HEK293 (cell line): ENCODE results near the gene SLC41A1.

Source experiments
- ZBTB20 ChIP-seq: fragments of 450-650 bp; formaldehyde crosslinking; IDR thresholded peaks from 2 replicates; pipeline ENCODE4 v1.5.1; 2016; ENCODE audit warnings: missing biosample characterization, missing genetic modification characterization
- ZBTB21 ChIP-seq: fragments of 450-650 bp; formaldehyde crosslinking; IDR thresholded peaks from 2 replicates; pipeline ENCODE4 v1.5.1; 2017; ENCODE audit warnings: missing biosample characterization, missing genetic modification characterization
- ZFP37 ChIP-seq: fragments of 450-650 bp; formaldehyde crosslinking; IDR thresholded peaks from 2 replicates; pipeline ENCODE4 v1.5.1; 2016; ENCODE audit warnings: missing biosample characterization, missing genetic modification characterization
- ZNF623 ChIP-seq: fragments of 450-650 bp; formaldehyde crosslinking; IDR thresholded peaks from 2 replicates; pipeline ENCODE4 v1.5.1; 2016; ENCODE audit warnings: missing biosample characterization, missing genetic modification characterization
- ZSCAN23 ChIP-seq: fragments of 450-650 bp; formaldehyde crosslinking; IDR thresholded peaks from 2 replicates; pipeline ENCODE4 v1.5.1; 2016; ENCODE audit warnings: missing biosample characterization, missing genetic modification characterization
- TF ChIP-seq, protein P1 (sequence below): fragments of 450-650 bp; formaldehyde crosslinking; IDR thresholded peaks from 2 replicates; pipeline ENCODE4 v1.5.1; 2016; ENCODE audit warnings: missing biosample characterization, missing genetic modification characterization
- TF ChIP-seq, protein P2 (sequence below): IDR thresholded peaks from 2 replicates; pipeline ENCODE4 v1.6.1; 2011; ENCODE audit warnings: mild to moderate bottlenecking, low read depth, low read length, borderline replicate concordance
- TF ChIP-seq, protein P3 (sequence below): fragments of 450-650 bp; formaldehyde crosslinking; IDR thresholded peaks from 2 replicates; pipeline ENCODE4 v1.5.1; 2016; ENCODE audit warnings: missing biosample characterization, missing genetic modification characterization
- TF ChIP-seq, protein P4 (sequence below): fragments of 450-650 bp; formaldehyde crosslinking; optimal IDR thresholded peaks from 2 replicates; pipeline ENCODE3; 2016; ENCODE audit warnings: missing biosample characterization, mild to moderate bottlenecking, missing genetic modification characterization
- TF ChIP-seq, protein P5 (sequence below): fragments of 450-650 bp; formaldehyde crosslinking; IDR thresholded peaks from 2 replicates; pipeline ENCODE4 v1.5.1; 2016; ENCODE audit warnings: missing biosample characterization, missing genetic modification characterization, low read depth

DNA sequence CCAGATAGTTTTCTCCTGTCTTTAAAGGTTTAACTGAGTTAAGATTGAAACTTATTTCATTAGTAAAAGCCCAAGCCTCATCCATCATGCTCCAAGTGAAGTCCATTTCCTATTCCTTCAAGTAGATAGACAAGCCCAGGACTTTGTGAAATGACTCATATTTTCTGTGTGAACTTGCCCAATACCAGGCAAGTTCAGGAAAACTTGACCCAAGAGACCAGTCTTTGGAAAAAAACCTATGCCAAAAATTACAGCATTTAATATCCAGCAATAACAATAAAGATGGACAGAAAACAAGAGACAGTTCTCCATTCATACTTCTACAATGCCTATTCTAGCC lies 37.3 kb downstream of the SLC41A1 start:
- TF ChIP-seq, protein P1, sequence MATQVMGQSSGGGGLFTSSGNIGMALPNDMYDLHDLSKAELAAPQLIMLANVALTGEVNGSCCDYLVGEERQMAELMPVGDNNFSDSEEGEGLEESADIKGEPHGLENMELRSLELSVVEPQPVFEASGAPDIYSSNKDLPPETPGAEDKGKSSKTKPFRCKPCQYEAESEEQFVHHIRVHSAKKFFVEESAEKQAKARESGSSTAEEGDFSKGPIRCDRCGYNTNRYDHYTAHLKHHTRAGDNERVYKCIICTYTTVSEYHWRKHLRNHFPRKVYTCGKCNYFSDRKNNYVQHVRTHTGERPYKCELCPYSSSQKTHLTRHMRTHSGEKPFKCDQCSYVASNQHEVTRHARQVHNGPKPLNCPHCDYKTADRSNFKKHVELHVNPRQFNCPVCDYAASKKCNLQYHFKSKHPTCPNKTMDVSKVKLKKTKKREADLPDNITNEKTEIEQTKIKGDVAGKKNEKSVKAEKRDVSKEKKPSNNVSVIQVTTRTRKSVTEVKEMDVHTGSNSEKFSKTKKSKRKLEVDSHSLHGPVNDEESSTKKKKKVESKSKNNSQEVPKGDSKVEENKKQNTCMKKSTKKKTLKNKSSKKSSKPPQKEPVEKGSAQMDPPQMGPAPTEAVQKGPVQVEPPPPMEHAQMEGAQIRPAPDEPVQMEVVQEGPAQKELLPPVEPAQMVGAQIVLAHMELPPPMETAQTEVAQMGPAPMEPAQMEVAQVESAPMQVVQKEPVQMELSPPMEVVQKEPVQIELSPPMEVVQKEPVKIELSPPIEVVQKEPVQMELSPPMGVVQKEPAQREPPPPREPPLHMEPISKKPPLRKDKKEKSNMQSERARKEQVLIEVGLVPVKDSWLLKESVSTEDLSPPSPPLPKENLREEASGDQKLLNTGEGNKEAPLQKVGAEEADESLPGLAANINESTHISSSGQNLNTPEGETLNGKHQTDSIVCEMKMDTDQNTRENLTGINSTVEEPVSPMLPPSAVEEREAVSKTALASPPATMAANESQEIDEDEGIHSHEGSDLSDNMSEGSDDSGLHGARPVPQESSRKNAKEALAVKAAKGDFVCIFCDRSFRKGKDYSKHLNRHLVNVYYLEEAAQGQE (tag by site-specific recombination), result no peak
- TF ChIP-seq, protein P2, sequence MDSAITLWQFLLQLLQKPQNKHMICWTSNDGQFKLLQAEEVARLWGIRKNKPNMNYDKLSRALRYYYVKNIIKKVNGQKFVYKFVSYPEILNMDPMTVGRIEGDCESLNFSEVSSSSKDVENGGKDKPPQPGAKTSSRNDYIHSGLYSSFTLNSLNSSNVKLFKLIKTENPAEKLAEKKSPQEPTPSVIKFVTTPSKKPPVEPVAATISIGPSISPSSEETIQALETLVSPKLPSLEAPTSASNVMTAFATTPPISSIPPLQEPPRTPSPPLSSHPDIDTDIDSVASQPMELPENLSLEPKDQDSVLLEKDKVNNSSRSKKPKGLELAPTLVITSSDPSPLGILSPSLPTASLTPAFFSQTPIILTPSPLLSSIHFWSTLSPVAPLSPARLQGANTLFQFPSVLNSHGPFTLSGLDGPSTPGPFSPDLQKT, result no peak
- TF ChIP-seq ZSCAN23 (tag by site-specific recombination) (no peak), ZBTB21 (tag by site-specific recombination) (no peak), ZFP37 (tag by site-specific recombination) (no peak), ZNF623 (tag by site-specific recombination) (no peak), ZBTB20 (no peak)
- TF ChIP-seq, protein P3, sequence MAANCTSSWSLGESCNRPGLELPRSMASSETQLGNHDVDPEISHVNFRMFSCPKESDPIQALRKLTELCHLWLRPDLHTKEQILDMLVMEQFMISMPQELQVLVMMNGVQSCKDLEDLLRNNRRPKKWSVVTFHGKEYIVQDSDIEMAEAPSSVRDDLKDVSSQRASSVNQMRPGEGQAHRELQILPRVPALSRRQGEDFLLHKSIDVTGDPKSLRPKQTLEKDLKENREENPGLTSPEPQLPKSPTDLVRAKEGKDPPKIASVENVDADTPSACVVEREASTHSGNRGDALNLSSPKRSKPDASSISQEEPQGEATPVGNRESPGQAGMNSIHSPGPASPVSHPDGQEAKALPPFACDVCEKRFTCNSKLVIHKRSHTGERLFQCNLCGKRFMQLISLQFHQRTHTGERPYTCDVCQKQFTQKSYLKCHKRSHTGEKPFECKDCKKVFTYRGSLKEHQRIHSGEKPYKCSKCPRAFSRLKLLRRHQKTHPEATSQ (tag by site-specific recombination), result no peak
- TF ChIP-seq, protein P4, sequence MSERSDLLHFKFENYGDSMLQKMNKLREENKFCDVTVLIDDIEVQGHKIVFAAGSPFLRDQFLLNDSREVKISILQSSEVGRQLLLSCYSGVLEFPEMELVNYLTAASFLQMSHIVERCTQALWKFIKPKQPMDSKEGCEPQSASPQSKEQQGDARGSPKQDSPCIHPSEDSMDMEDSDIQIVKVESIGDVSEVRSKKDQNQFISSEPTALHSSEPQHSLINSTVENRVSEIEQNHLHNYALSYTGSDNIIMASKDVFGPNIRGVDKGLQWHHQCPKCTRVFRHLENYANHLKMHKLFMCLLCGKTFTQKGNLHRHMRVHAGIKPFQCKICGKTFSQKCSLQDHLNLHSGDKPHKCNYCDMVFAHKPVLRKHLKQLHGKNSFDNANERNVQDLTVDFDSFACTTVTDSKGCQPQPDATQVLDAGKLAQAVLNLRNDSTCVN, result no peak
- TF ChIP-seq, protein P5, sequence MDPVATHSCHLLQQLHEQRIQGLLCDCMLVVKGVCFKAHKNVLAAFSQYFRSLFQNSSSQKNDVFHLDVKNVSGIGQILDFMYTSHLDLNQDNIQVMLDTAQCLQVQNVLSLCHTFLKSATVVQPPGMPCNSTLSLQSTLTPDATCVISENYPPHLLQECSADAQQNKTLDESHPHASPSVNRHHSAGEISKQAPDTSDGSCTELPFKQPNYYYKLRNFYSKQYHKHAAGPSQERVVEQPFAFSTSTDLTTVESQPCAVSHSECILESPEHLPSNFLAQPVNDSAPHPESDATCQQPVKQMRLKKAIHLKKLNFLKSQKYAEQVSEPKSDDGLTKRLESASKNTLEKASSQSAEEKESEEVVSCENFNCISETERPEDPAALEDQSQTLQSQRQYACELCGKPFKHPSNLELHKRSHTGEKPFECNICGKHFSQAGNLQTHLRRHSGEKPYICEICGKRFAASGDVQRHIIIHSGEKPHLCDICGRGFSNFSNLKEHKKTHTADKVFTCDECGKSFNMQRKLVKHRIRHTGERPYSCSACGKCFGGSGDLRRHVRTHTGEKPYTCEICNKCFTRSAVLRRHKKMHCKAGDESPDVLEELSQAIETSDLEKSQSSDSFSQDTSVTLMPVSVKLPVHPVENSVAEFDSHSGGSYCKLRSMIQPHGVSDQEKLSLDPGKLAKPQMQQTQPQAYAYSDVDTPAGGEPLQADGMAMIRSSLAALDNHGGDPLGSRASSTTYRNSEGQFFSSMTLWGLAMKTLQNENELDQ (tag by site-specific recombination), result no peak
